ENCODE measurements around the gene GGPS1. TPM values are rescaled to one million over a fixed set of nuclear protein-coding genes. Genes with fewer than 3 reads are reported as not detected.

GGPS1 gene
- total and polyA plus RNA-seq, 4 donors = 4.8 to 13.2 (median 8.3) TPM

DNA sequence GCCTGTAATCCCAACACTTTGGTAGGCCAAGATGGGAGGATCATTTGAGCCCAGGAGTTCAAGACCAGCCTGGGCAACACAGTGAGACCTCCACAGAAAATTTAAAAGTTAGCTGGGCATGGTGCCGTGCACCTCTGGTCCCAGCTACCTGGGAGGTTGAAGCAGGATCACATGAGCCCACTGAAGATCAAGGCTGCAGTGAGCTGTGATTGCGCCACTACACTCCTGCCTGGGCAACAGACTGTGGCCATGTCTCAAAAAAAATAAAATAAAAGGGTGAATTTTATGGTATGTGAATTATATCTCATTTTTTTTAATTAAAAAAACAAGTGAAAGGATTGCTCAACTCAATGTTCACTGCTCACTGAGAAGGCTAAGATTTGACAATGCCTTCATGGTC is 9.1 kb upstream of the GGPS1 start:
- TF ChIP-seq HNF4G (IDR thresholded peaks at IDR 0.05) (no peak), EGR1 (IDR thresholded peaks at IDR 0.05; ENCODE audit: low read depth in 2 of 2) (no peak), CTCF (IDR thresholded peaks at IDR 0.05; ENCODE audit: low read depth, low read length, missing input control) (no peak), FOXA1 (IDR thresholded peaks at IDR 0.05) (no peak), GABPA (IDR thresholded peaks at IDR 0.05 in 1 of 2, conservative IDR thresholded peaks at IDR 0.05 in 1 of 2) (no peak), SP1 (IDR thresholded peaks at IDR 0.05) (no peak), ZBTB33 (IDR thresholded peaks at IDR 0.05) (no peak), REST (IDR thresholded peaks at IDR 0.05) (no peak), RXRA (IDR thresholded peaks at IDR 0.05) (no peak), YY1 (IDR thresholded peaks at IDR 0.05) (no peak), RAD21 (IDR thresholded peaks at IDR 0.05) (no peak), TAF1 (conservative IDR thresholded peaks at IDR 0.05) (no peak), JUND (IDR thresholded peaks at IDR 0.05) (no peak), NR2F2 (IDR thresholded peaks at IDR 0.05) (no peak), FOXA2 (IDR thresholded peaks at IDR 0.05) (no peak), HNF4A (conservative IDR thresholded peaks at IDR 0.05) (no peak)
- TF ChIP-seq, protein P1, sequence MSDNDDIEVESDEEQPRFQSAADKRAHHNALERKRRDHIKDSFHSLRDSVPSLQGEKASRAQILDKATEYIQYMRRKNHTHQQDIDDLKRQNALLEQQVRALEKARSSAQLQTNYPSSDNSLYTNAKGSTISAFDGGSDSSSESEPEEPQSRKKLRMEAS (IDR thresholded peaks at IDR 0.05) = no peak

More for the DNA sequence above, 9.1 kb upstream of the GGPS1 start:
- H3K4me1 ChIP-seq (ENCODE audit: control insufficient read depth in 4 of 4, insufficient read depth in 4 of 4, low read length in 3 of 4) = peaks cover 0 to 2% (median under 1%) of the 10 kb centered on the region in 4 donors
- H3K9ac ChIP-seq (ENCODE audit: low read depth in 1 of 2, low read length in 2 of 2) = no peak overlapping the region
- H3K27ac ChIP-seq (ENCODE audit: low read depth in 1 of 2, low read length in 2 of 2) = no peak overlapping the region
- H3K36me3 ChIP-seq (ENCODE audit: control insufficient read depth in 4 of 4, insufficient read depth in 3 of 4, low read depth in 1 of 4, low read length in 3 of 4) = peaks cover 0 to 6% (median 2%) of the 10 kb centered on the region in 4 donors
- H3K9me3 ChIP-seq (ENCODE audit: control insufficient read depth in 4 of 4, low read length in 3 of 4) = no peaks in the 10 kb centered on the region
- no peaks in the 10 kb centered on the region for H3K27me3 ChIP-seq (ENCODE audit: control insufficient read depth in 4 of 4, insufficient read depth in 4 of 4, low read length in 3 of 4)
- DNase-seq (ENCODE audit: low spot score) = no peak
- WGBS = 97% methylated on average over 2 of the region's 2 CpGs
- H3K4me3 ChIP-seq (ENCODE audit: low read depth in 1 of 3, low read length in 3 of 3) = no peak overlapping the region

All from liver (tissue), 9 donors.